PC-3 (cell line): ENCODE data around the gene RERE. TPM values are rescaled to one million over a fixed set of nuclear protein-coding genes. Genes with fewer than 3 reads are reported as not detected.

Experiments used
- ATAC-seq: fragments of 200-7000 bp; cut with Tn5 transposase; 2 replicates; pipeline ENCODE4 v1.9.1; 2020; ENCODE audit warnings: mild to moderate bottlenecking, moderate library complexity
- BruUV-seq: library from RNA; stranded (reverse); fragments of 400-500 nt; replicated peaks from 2 replicates; lab custom pipeline; 2021; lab: Mats Ljungman, UMichigan
- CTCF ChIA-PET: fragments of 300-600 bp; sonication (Branson Sonifier 250); formaldehyde crosslinking; loops from one replicate; lab custom pipeline; 2022; ENCODE audit warnings: antibody characterized with exemption; lab: Charles Lee
- POLR2A ChIA-PET: fragments of 300-600 bp; sonication (Branson Sonifier 250); formaldehyde crosslinking; loops from one replicate; lab custom pipeline; 2022; ENCODE audit warnings: antibody characterized with exemption; ENCODE audit not compliant: unreplicated experiment; lab: Charles Lee
- DNase-seq: peaks from one replicate; pipeline ENCODE4 v3.0.0-alpha.2; 2015
- H2AFZ ChIP-seq: fragments of 300-600 bp; sonication (generic); 2 replicates; pipeline ENCODE4 v1.6.0; 2016; ENCODE audit warnings: antibody characterized with exemption, low read length
- H3F3A ChIP-seq: fragments of 300-600 bp; sonication (generic); one replicate; pipeline ENCODE4 v1.6.0; 2017; ENCODE audit warnings: antibody characterized with exemption, low read length, control low read depth, mild to moderate bottlenecking; ENCODE audit not compliant: unreplicated experiment
- H3K27ac ChIP-seq: fragments of 300-600 bp; sonication (generic); 2 replicates; pipeline ENCODE4 v1.5.1; 2016; ENCODE audit warnings: mild to moderate bottlenecking, low read length
- H3K27me3 ChIP-seq: fragments of 300-600 bp; sonication (generic); 2 replicates; pipeline ENCODE4 v1.6.1; 2016; ENCODE audit warnings: low read length, mixed read lengths
- H3K36me3 ChIP-seq: fragments of 300-600 bp; sonication (generic); 2 replicates; pipeline ENCODE4 v1.6.1; 2016; ENCODE audit warnings: low read depth, mixed run types, low read length, mixed read lengths
- H3K4me1 ChIP-seq: fragments of 300-600 bp; sonication (generic); 2 replicates; pipeline ENCODE4 v1.5.1; 2016; ENCODE audit warnings: low read length; ENCODE audit not compliant: insufficient read depth
- H3K4me2 ChIP-seq: fragments of 300-600 bp; sonication (generic); 2 replicates; pipeline ENCODE4 v1.6.0; 2016; ENCODE audit warnings: low read length
- H3K4me3 ChIP-seq: fragments of 300-600 bp; sonication (generic); 2 replicates; pipeline ENCODE4 v1.5.1; 2016; ENCODE audit warnings: mild to moderate bottlenecking, low read length, mixed read lengths
- H3K79me2 ChIP-seq: fragments of 300-600 bp; sonication (generic); 2 replicates; pipeline ENCODE4 v1.6.1; 2017; ENCODE audit warnings: low read length, mixed read lengths
- H3K9ac ChIP-seq: fragments of 300-600 bp; sonication (generic); 2 replicates; pipeline ENCODE4 v1.6.0; 2016; ENCODE audit warnings: mild to moderate bottlenecking, low read length
- H3K9me2 ChIP-seq: fragments of 300-600 bp; sonication (generic); replicated peaks from 2 replicates; pipeline ENCODE4 v1.6.1; 2016; ENCODE audit warnings: mixed run types, low read length, mixed read lengths
- H3K9me3 ChIP-seq: fragments of 300-600 bp; sonication (generic); 2 replicates; pipeline ENCODE4 v1.6.1; 2016; ENCODE audit warnings: low read length, mixed read lengths
- H4K20me1 ChIP-seq: fragments of 300-600 bp; sonication (generic); 2 replicates; pipeline ENCODE4 v1.6.1; 2016; ENCODE audit warnings: low read length, mixed read lengths
- CTCF ChIP-seq: fragments of 300-600 bp; sonication (generic); conservative IDR thresholded peaks from 2 replicates; pipeline ENCODE4 v1.5.1; 2017; ENCODE audit warnings: antibody characterized with exemption, low read depth, mild to moderate bottlenecking, low read length
- EZH2 ChIP-seq: fragments of 300-600 bp; sonication (generic); IDR thresholded peaks from one replicate; pipeline ENCODE4 v1.6.1; 2017; ENCODE audit warnings: antibody characterized with exemption, mild to moderate bottlenecking, low read length; ENCODE audit not compliant: unreplicated experiment
- EZH2phosphoT487 ChIP-seq: fragments of 300-600 bp; sonication (generic); IDR thresholded peaks from 2 replicates; pipeline ENCODE4 v1.6.1; 2018; ENCODE audit warnings: mild to moderate bottlenecking, antibody characterized with exemption, low read length, borderline replicate concordance
- intact Hi-C: fragments of 100-400 bp; cut with micrococcal nuclease; formaldehyde crosslinking; loops from 2 replicates; pipeline ENCODE4 v1.9.0; 2023
- total RNA-seq: library from RNA; depleted of rRNA; stranded (reverse); fragments of >200 nt; gene quantifications from 2 replicates; pipeline ENCODE4 v1.2.3, GENCODE V29; 2014

RERE gene
- total RNA-seq, 1 experiment from 2014 or later = 24.2 TPM

- Histone ChIP-seq H3K36me3 (no peaks in the 10 kb centered on the region), H3K27ac (peak overlapping the region; percentile 97), H3K9me3 (no peaks in the 10 kb centered on the region), H2AFZ (no peak overlapping the region), H3F3A (peaks cover 17% of the 10 kb centered on the region), H3K4me1 (peaks cover 73% of the 10 kb centered on the region), H3K4me2 (peak overlapping the region; percentile 67), H3K9me2 (no peaks in the 10 kb centered on the region), H3K79me2 (peaks cover 90% of the 10 kb centered on the region), H3K9ac (peak overlapping the region; percentile 73), H3K27me3 (no peaks in the 10 kb centered on the region), H4K20me1 (peaks cover 10% of the 10 kb centered on the region; the same call in 1 of the 2 replicates), H3K4me3 (peak overlapping the region; percentile 6; the same call in 1 of the 2 replicates)
- ChIA-PET CTCF (no interaction called here), POLR2A (interaction anchor here (0.6 kb wide), 1 partner anchor 8 kb away, joined by 6 read pairs; no protein-coding TSS in a partner anchor)
- ATAC-seq (no peak), DNase-seq (peak; percentile 52)
- TF ChIP-seq CTCF = no peak
- no TSS peak for BruUV-seq
- intact Hi-C loops = loop anchor here (5.0 kb wide), 2 partner anchors 39 to 266 kb away; no protein-coding TSS in a partner anchor
Observed at GRCh38 chr1:8663090-8663802, 154.2 kb downstream of the RERE start.

DNA sequence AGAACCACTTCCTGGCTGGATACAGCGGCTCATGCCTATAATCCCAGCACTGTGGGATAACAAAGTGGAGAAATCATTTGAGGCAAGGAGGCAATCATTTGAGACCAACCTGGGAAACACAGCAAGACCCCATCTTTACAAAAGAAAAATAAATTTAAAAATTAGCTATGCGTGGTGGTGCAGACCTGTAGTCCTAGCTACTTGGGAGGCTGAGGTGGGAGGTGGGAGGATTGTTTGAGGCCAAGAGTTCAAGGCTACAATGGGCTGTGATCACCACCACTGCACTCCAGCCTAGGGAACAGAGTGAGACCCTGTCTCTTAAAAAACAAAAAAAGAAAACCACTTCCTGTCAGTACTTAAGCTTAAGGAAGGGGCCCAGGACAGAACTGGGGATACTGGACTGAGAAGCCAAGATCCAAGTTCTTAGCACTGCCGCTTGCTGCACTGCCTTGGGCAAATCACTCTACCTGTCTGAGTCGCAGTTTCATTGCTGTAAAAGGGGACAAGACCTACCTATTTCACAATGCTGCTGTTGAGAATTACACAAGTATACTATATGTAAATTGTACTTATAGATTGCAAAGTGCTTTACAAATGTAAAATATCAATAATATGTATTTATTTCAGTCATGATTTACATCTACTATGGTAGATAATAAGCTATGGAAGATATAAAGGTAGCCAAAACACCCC, 154.9 kb downstream of the RERE start:
- ATAC-seq = no peak
- H4K20me1 ChIP-seq = peaks cover 3% of the 10 kb centered on the region; the same call in 1 of the 2 replicates
- peaks cover 17% of the 10 kb centered on the region for H3F3A ChIP-seq
- no peak overlapping the region for H2AFZ ChIP-seq
- peak overlapping the region; percentile 67 for H3K4me2 ChIP-seq
- H3K4me3 ChIP-seq = peak overlapping the region; percentile 25
- ChIA-PET POLR2A (interaction anchor here (0.6 to 0.8 kb wide), 2 partner anchors 9 to 105 kb away, joined by 6 read pairs; no protein-coding TSS in a partner anchor), CTCF (no interaction called here)
- TF ChIP-seq CTCF (no peak), EZH2 (no peak), EZH2phosphoT487 (no peak)
- H3K36me3 ChIP-seq = no peaks in the 10 kb centered on the region
- H3K4me1 ChIP-seq = peaks cover 66% of the 10 kb centered on the region
- H3K9me3 ChIP-seq = no peaks in the 10 kb centered on the region
- no TSS peak for BruUV-seq
- intact Hi-C loops = loop anchor here (5.0 kb wide), 2 partner anchors 40 to 265 kb away; no protein-coding TSS in a partner anchor
- no peaks in the 10 kb centered on the region for H3K9me2 ChIP-seq
- peak overlapping the region; percentile 73 for H3K9ac ChIP-seq
- DNase-seq = peak; percentile 49
- H3K79me2 ChIP-seq = peaks cover 89% of the 10 kb centered on the region
- H3K27ac ChIP-seq = peak overlapping the region; percentile 97
- no peaks in the 10 kb centered on the region for H3K27me3 ChIP-seq
